GM23338 (cell line): ENCODE measurements around the gene TENM3.

Experiments
- CREB1 ChIP-seq: fragments of 250-450 bp; sonication (Bioruptor Pico); IDR thresholded peaks from 2 replicates; pipeline ENCODE4 v1.5.0; 2020; ENCODE audit warnings: low read depth, mild to moderate bottlenecking, moderate library complexity
- CTCF ChIP-seq, 2 experiments: fragments of 200-600 bp in 1 of 2; sonication (generic) in 1 of 2; conservative IDR thresholded peaks; 2 replicates each; pipeline versions ENCODE4 v1.5.1 to v1.6.1; 2016 to 2017; ENCODE audit warnings: antibody characterized with exemption in 2 of 2, low read depth in 2 of 2, mild to moderate bottlenecking in 2 of 2, moderate library complexity in 1 of 2
- ETS1 ChIP-seq: IDR thresholded peaks from 2 replicates; pipeline ENCODE4 v1.6.1; 2016; ENCODE audit warnings: antibody characterized with exemption
- EZH2 ChIP-seq: fragments of 200-600 bp; sonication (generic); IDR thresholded peaks from one replicate; pipeline ENCODE4 v1.8.0; 2017; ENCODE audit warnings: antibody characterized with exemption, mild to moderate bottlenecking, low read depth; ENCODE audit not compliant: unreplicated experiment
- EZH2phosphoT487 ChIP-seq: fragments of 200-600 bp; sonication (generic); IDR thresholded peaks from one replicate; pipeline ENCODE4 v1.8.1; 2018; ENCODE audit warnings: antibody characterized with exemption; ENCODE audit not compliant: unreplicated experiment
- JUNB ChIP-seq: IDR thresholded peaks from one replicate; pipeline ENCODE4 v1.6.1; 2016; ENCODE audit warnings: antibody characterized with exemption; ENCODE audit not compliant: unreplicated experiment
- POLR2AphosphoS5 ChIP-seq: IDR thresholded peaks from 2 replicates; pipeline ENCODE4 v1.6.1; 2016; ENCODE audit warnings: antibody characterized with exemption, low read depth
- REST ChIP-seq: IDR thresholded peaks from one replicate; pipeline ENCODE4 v1.6.1; 2018; ENCODE audit warnings: antibody characterized with exemption; ENCODE audit not compliant: unreplicated experiment
- STAT1 ChIP-seq: IDR thresholded peaks from one replicate; pipeline ENCODE4 v1.6.1; 2016; ENCODE audit warnings: antibody characterized with exemption; ENCODE audit not compliant: unreplicated experiment
- ZNF331 ChIP-seq: fragments of 250-450 bp; sonication (Bioruptor Pico); IDR thresholded peaks from 2 replicates; pipeline ENCODE4 v1.5.0; 2020; ENCODE audit warnings: low read depth, mild to moderate bottlenecking, moderate library complexity
- ZNF462 ChIP-seq: fragments of 250-450 bp; sonication (Bioruptor Pico); IDR thresholded peaks from 2 replicates; pipeline ENCODE4 v1.5.0; 2020; ENCODE audit warnings: mild to moderate bottlenecking, moderate library complexity

DNA sequence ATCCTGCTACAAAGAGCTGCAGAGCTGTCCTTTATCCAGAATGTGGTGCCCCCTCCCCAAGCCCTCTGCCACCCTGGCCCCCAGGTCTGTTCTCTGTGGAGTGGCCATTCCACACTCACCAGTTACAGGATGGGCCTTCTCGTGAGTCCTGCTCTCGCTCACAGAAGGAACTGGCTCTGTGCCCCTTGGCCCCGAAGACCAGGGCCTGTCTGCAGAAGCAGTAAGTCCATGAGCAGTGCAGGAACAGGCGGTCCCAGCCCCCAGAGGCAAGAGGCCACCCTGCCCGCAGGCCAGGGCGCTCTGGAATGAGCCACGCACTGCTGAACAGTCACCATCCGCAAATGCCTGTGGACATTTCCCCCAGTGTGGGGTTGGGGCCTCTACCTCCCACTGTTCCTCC is 581.8 kb downstream of the TENM3 start:
- TF ChIP-seq CTCF (conservative IDR thresholded peaks at IDR 0.05; ENCODE audit: low read depth in 2 of 2) (no peak), EZH2 (no peak), POLR2AphosphoS5 (no peak), REST (no peak), EZH2phosphoT487 (no peak), ZNF462 (CRISPR knock-in tag) (no peak), STAT1 (no peak), ETS1 (no peak), JUNB (no peak), ZNF331 (CRISPR knock-in tag) (no peak), CREB1 (no peak)
